EH (cell line): ENCODE results near the gene TLCD3B.

Experiments used
- DNase-seq: peaks from one replicate; pipeline ENCODE4 v3.0.0-alpha.2; 2015; ENCODE audit warnings: low read depth

Gene TLCD3B

DNA sequence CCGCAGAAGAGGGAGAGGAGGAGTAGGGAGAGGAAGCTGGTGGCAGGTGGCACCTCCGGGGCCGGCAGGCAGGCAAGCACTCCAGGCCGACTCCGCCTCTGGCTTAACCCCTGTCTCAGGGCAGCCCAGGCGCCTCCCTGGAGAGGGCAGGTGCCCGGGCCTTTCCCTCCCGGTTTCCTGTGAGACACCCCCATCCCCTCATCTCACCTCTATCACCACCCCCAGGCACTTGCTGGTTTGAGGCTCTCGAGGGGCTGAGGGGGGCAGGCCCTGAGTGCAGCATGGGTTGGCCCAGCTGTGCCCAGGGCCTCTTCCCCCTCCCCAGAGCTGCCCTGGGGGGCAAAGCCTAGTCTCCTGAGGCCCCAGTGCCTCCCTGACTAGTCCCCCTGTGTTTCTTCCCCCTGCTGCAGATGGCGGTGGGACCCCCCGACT is 26.2 kb downstream of the TLCD3B start:
- no peak for DNase-seq

DNA sequence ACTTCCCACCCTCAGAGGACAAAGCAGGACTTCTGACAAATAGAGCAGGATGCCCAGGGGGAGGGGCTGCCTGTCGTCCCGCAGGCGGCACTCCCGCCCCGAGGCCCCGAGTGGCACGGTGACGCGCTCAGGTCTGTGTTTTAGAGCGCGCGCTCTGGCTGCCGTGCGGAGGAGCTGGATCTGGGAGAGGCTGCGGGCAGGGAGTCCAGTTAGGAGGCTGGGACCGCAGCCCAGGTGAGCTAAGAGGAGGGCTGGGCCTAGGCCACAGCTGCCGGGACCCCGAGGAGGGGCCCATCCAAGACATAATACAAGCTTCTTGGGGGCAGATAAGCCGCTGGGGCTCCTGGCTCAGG is 26.7 kb downstream of the TLCD3B start:
- no peak for DNase-seq

DNA sequence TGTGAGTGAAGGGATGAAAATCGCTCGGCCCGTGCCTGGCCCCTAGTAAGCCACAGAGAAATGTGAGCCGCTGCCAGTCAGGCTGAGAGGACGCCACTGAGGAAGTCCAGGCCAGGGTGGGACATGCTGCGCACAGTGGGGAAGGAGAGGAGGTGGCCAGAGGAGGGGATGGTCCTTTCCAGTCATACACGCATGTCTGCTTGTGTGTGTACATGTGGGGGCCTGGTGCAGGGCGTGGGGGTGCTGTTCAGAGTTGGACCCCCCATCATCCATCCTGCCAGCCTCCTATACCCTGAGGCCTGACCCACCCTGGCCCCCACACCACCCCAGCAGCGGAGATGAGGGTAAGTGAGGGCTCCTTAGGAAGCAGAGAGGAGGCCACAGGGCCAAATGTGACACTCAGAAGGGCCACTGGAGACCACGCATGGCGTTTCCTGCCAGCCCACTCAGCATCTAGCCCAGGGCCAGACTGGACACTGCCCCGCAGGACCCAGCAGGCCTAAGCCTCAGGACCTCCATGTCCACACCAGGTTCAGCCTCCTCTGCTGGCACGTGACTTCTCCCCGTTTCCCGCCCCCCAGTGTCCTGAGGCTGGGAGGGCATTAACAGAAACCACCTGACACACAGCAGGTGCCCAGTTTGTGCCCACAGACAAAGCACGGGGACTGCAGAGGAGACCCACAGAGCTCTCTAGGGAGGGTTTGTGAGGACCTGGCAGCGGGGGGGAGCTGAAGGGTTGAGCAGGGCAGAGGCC is 27.2 kb downstream of the TLCD3B start:
- DNase-seq, result no peak

DNA sequence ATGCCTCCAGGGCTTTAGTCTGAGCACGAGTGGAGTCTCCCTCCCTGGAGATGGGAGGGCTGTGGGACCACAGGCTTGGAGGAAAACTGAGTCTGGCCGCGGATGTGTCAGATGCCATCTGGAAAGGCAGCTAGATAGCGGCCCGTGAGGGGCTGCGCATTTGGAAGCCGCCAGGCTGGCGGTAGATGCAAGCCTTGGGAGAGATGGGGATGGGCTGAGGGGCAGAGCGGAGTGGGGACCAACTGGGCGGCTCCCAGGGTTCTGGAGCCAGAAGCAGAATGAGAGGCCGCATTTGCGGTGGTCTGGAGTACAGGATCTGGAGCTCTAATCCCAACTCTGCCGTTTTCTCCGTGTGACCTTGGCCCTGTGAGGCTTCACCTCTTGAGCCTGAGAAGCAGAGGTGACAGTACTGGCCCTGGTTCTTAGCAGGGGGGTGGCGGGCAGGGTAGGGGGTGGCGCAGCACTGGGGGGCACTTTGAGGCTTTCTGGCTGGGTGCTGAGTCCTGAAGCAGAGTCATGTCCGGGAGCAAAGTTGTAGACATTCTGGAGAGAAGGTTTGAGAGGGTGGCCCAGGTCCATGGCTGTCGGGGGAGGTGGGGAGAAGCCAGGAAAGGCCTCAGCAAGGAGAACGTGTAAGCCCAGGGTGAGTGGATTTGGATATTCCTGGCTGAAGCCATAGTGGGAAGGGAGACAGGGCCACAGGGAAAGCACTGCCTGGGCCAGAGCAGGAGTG is 28.3 kb downstream of the TLCD3B start:
- DNase-seq, result no peak

DNA sequence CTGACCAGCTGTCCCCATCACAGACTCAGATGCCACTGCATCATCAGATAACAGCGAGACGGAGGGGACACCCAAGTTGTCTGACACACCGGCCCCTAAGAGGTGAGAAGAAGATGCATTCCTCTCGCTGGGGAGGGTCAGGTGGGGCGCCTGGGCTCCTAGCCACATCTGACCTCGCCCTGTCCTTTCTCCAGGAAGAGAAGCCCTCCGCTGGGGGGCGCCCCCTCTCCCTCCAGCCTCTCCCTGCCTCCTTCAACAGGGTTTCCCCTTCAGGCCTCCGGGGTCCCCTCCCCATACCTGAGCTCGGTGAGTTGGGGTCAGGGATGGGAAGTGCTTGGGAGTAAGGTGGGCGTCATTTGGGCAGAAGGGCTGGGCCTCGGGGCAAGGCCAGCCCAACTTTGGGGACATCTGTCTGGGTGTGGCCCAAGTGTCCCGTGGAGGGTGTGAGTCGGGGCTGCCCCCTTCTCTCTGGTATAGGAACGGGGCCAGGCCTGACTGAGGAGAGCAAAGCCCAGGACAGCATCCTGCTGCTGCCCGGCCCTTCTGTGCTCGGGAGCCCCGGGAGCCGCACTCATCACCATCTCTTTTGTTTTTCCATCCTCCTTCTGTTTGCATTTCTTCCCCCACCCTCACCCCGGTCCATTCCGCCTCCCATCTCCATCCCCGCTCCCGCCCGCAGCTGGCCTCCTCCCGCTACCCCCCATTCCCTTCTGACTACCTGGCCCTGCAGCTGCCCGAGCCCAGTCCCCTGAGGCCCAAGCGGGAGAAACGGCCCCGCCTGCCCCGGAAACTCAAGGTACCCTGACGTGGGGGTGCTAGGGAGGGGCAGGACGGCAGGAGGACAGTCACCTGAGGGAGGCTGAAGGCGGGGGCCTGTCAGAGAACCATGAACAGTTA is 30.1 kb downstream of the TLCD3B start:
- no peak for DNase-seq

DNA sequence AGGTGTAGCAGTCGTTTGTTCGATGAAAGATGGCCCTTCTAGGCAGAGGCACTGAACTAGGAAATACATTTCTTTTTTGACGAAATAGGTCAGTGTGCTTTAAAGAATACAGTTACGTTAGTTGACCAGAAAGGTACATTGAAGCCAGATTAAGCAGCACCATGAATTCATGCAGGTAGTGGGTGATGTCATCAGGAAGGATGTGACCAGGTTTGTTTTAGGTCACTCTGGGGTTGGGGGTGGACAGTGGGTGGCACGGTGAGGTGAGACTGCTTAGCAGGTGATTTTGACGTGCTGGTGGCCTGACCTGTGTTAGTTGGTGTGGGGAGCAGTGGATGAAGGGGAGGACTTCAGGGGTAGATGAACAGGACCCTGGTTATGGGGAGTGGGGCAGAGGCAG is 31.5 kb downstream of the TLCD3B start:
- no peak for DNase-seq

DNA sequence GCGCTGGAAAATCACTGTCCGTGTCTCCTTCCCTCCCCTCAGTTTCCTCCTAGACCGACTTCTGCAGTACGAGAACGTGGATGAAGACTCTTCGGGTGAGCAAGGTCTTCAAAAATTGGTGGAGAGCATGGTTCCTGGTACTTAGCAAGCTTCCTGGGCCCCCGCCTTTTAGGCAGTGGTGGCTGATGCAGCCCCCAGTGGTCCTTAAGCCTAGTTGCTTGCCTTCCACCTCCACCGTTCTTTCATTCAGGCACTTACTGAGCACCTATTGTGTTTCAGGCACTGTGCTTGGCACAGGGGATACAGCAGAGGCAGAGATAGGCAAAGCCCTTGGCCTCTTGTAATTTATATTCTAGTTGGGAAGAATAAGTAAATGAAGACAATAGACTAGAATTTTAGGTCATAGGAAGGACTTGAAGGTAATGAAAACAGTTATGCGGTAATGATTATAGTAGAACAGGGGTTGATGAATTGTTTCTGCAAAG is 34.3 kb downstream of the TLCD3B start:
- no peak for DNase-seq

DNA sequence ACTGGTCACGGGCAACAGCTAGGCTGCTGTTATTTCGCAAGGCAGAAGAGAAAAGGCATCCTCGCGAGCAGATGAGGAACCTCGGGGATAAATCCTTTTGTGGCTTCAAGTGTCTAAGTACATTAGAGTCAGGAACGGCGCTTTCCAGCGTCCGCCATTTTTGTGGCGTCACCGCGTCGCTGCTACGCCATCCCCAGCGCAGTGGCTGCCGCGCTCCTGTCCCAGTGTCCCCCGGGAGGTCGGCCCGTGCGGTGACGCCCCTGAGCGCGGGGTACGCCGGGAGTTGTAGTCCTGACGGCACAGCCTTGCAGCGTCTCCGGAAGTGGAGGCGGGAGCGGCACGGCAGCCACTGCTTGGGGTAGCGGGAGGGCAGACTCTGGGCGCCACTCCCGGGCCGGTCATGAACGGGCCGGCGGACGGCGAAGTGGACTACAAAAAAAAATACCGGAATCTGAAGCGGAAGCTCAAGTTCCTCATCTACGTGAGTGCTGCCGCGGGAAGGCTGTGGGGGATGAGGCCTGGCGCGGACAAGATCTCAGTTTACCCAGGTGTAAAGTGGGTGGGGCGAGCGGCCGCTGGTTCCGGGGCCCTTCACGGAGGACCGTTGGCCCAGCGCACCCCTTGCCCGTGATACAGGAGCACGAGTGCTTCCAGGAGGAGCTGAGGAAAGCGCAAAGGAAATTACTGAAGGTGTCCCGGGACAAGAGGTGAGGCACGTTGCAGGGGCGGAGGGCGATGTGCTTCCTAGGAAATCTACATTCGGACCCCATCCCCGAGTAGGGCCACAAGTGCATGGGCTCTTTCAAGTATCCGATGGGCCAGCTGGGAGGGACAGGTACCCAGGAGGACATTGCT is 34.9 kb downstream of the TLCD3B start, which contains the start of gene INO80E:
Gene INO80E (plus strand): TSS at position 331 of the 855 bp plus-strand sequence. CDS start 70 bp downstream, at position 401.
- peak; percentile 96 for DNase-seq

DNA sequence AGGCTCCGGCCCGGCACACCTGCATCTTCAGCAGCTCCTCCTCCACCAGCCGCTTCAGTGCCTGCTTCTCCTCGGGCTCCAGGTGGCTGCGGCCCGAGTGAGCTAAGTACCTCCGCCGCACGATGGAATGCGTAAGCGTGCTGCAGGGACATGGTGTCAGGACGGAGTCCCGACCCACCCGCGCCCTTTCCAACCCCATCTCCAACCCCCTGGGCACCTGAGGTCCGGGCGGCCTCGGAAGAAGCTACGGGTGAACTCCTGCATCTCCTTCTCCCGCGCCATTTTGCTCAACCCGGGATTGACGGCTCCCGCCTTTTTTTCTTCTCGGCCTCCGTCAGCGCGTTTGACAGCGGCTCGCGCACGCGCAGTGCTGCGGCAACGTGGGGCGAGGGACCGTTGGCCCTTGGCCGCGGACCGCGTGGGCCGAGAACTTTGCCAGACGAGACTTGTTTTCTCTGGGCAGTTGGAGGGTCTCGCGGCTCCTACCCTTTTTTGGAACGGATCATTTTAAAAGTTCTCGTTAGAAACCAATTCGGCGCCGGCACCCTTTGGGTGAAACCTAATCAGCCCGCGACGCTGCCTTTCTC is 35.7 kb downstream of the TLCD3B start, which contains the start of gene HIRIP3:
Gene HIRIP3 (minus strand): TSS at position 294 of the 587 bp plus-strand sequence. CDS start 12 bp downstream, at position 282.
- DNase-seq, result peak; percentile 81

DNA sequence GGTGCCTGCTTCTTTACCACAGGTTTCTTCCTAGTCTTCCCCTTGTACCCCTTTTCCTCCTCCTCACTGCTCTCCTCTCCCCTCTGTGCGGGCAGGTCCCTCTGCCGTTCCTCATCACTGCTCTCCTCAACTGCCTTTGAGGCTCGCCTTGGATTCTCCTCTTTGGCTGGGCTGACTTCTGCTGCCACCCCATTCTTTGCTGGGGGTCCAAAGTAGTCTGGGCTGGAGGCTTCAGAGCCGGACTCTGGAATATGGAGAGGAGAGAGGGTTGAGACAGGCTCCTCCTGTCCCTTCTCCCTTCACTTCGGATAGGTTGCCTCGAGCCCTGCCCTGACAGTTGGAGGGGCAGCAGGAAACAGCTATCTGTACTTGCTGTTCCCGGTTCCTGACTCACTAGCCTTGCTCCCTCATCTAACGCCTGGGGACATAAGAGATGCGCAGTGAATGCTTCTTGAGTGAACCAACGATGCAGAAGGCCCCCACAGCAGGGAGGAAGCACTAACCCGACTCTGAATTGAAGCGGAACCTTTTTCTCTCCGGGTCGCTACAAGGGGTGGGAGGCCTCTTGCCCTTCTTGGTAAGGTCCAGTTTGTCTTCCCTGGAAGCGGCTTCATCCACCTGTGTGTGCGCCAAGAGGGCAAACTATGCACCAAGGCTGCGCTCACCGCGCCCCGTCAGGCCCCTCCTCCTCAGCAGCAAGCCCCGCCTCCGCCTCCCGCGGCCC is 36.3 kb downstream of the TLCD3B start:
- DNase-seq, result peak; percentile 91

DNA sequence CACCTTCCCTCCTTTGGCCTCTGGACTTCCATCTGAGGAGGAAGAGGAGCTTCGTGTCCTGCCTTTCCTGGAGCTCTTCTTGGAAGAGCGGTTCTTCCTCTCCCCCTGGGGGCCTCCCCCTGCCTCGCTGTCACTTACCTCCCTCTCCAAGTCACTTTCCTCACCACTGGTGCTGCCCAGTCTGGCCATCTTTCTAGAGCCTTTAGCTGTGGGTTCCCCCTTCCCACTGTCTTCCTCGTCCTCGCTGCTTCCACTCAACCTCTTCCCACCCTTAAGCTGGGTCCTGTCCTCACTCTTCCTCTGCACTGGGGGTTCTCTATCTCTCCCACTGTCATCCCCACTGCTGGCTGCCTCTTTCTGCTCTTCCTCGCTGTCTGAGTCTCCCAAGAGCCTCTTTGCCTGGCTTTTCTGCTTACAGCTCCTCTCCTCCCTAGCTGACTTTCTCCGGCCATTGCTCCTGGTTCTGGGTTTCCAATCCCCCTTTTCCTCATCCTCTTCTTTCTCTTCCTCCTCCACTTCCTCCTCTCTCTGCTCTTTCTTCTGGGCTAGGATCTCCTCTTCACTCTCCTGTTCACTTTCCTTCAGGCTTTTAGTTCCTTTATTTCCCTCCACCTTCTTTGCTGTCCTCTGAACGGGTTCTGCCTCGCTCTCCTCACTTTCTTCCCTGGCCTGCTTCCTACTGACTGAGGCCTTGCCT is 37.0 kb downstream of the TLCD3B start:
- no peak for DNase-seq

DNA sequence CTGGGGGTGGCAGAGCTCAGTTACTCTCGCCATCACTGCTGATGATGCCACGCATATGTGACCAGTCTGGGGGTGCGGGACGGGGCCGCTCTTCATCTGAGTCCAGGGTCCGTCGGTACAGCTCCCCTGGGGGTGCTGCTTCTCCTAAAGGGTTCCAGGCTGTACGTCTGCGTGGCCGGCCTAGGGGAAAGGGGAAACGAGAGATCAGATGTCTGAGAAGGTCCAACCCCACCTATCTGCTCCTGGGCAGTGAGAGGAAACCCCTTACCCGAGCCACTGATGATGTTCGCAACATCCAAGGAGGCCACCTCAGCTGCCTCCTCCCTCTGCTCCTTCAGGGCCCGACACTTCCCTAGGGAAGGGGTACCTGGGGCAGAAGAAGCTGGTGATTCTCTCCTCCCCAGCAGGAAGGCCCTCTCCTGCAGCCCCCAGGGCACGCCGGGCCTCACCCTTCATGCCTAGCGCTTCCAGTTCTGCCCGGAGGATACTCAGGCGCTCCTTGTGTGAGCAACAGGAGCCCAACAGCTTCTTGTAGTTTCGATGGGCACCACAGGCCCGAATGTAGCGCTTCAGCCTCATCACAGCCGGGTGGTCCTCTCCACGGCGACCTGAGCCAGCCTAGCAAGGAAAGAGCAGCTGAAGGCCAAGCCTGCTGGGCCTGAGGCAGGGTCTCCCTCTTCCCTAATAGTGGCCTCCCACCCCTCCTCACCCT is 37.7 kb downstream of the TLCD3B start:
- DNase-seq, result no peak

DNA sequence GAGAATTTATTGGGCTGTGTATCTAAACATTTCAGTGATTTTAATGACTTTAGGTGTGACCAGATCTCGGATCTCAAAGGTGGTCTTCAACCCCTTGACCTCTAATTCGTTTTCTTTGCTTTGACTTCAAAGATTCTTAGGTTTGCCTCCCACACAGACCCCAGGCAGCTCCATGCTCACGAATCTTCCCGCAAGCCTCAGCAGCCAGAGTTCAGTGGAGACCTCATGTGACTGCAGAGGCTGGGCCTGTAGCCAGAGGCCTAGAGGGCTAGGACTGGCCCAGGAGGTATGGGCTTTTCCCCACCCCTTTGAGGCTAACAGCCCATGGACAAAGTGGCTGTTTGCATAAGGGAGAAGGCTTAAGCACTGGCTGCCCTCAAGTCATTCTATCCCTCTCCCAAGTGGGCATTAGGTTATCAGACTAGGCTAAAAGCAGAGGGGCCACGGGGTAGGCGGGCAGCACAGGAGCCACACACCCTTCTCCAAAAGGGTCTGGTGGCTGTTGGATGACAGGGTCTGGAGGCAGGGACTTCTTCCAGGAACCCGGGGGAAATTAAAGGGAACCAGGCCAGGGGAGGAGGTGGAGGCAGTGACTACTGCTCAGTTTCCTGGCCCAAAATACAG is 38.6 kb downstream of the TLCD3B start:
- peak; percentile 38 for DNase-seq

DNA sequence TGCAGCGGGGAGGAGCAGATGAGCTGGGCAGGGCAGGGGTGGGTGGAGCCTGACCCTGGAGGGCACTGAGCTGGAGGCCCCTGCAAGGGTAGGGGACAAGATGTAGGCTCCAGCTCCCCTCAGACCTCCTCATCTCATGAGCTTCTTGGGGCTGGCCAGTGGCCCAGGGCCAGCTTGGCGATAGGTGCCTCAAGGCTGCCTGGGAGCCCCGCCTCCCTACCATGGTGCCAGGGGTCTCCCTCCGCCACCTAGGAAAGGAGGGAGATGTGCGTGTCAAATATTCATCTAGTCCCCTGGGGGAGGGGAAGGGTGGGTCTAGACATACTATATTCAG is 39.5 kb downstream of the TLCD3B start:
- DNase-seq, result no peak

DNA sequence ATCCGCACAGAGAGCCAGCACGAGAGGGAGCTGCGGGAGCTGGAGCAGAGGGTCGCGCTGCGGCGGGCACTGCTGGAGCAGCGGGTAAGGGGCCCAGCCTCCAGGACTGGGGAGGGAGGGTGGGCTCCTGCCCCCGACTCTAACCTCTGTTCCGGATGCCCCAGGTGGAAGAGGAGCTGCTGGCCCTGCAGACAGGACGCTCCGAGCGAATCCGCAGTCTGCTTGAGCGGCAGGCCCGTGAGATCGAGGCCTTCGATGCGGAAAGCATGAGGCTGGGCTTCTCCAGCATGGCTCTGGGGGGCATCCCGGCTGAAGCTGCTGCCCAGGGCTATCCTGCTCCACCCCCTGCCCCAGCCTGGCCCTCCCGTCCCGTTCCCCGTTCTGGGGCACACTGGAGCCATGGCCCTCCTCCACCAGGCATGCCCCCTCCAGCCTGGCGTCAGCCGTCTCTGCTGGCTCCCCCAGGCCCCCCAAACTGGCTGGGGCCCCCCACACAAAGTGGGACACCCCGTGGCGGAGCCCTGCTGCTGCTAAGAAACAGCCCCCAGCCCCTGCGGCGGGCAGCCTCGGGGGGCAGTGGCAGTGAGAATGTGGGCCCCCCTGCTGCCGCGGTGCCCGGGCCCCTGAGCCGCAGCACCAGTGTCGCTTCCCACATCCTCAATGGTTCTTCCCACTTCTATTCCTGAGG is 40.0 kb downstream of the TLCD3B start:
- no peak for DNase-seq

DNA sequence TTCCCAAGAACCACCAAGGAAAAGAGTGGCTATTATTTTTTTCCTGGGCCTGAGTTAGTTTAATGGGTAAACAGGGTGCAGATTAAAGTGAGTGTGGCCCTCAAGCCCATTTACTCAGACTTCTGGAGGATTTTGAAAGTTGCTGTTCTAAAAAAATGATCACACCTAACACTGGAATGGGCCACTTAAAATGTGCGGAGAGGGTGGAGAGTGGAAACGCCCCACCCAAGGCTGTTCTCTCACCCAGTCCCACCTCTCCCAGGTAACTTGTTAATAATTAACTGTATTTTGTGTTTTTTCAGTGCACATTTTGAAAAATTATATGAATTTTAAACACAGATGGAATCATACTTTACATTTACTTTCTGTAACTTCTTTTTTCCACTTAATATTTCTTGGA is 41.0 kb downstream of the TLCD3B start:
- DNase-seq, result no peak

DNA sequence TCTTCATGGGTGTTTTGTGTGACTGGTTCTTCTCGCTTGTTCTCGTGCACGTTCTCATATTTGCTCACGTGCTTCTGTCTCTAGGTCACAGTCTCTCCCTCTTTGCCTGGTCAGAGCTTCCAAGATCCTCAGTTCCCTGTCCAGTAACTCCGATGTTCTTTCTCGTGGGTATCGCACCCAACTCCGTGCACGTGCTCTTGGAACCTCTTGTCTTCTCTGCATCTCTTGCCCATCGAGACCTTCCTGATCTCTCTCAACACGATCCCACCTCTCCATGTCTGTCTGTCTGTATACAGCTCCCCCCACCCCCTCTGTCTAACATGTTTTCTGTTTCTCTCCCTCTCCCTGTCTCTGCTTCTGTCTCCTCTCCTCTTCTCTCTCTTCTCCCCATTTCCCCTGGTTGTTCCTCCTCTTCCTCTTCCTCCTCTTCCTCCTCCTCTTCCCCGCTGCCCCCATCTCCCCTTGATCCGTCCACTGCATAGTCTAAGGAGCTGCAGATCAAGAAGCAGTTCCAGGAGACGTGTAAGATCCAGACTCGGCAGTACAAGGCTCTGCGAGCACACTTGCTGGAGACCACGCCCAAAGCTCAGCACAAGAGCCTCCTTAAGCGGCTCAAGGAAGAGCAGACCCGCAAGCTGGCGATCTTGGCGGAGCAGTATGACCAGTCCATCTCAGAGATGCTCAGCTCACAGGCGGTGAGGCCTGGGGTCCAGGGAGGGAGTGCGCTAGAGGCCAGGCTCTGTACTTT is 41.8 kb downstream of the TLCD3B start:
- DNase-seq, result no peak
